Measurements from ENCODE around the gene LRP2BP. TPM values are rescaled to one million over a fixed set of nuclear protein-coding genes. Genes with fewer than 3 reads are reported as not detected.
A peak's percentile ranks its signal among the peaks of the same experiment; 100 is the strongest.
"Not testable (repeated sequence)": the region's sequence is repeated elsewhere in the genome, so short reads cannot be mapped to it uniquely, and the experiment has no call there.

Gene LRP2BP
- total RNA-seq, 2 experiments from 2014 or later = 0.60 to 1.4 TPM

DNA sequence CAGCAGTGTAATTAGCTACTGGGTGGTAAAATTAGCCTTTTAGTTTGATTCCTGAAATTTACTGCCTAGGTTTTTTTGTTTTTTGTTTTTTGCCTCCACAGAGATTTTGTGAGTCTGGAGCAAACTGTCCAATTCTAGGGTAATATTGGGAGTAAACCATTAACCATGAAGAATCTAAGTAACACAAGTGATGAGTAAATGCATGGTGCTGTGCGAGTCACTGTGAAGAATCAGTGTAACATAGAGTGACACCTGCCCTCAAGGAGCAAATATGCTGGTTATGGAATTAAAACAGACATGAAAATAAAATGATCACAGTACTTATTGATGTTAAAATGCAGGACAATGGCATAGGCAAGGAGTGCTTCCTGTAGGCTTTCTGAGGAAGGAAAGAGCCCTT is 60.1 kb downstream of the LRP2BP start:
- Histone ChIP-seq H3K27ac (ENCODE audit: low read depth, low read length, poor library complexity, severe bottlenecking) (no peak overlapping the region), H3K4me2 (ENCODE audit: low read length) (no peak overlapping the region), H3K4me3 (ENCODE audit: low read depth, low read length, poor library complexity, severe bottlenecking) (no peak overlapping the region), H2AFZ (ENCODE audit: low read length) (no peak overlapping the region), H4K20me1 (ENCODE audit: insufficient read depth, low read length) (no peaks in the 10 kb centered on the region), H3K9me3 (ENCODE audit: low read length) (peaks cover 12% of the 10 kb centered on the region; the same call in 1 of the 2 replicates), H3K4me1 (ENCODE audit: insufficient read depth, low read length, poor library complexity, severe bottlenecking) (peaks cover 19% of the 10 kb centered on the region), H3K36me3 (ENCODE audit: insufficient read depth, low read length) (peaks cover 47% of the 10 kb centered on the region), H3K9me2 (ENCODE audit: insufficient read depth, low read length) (no peaks in the 10 kb centered on the region), H3K79me2 (ENCODE audit: insufficient read depth, low read depth, low read length) (no peaks in the 10 kb centered on the region)
- POLR2A ChIA-PET = interaction anchor here (0.9 to 1.3 kb wide), 2 partner anchors 26 to 60 kb away, joined by 3 read pairs; no protein-coding TSS in a partner anchor
- intact Hi-C loops (cut with micrococcal nuclease; ENCODE audit: unreplicated experiment) = no loop called here
- no peak for DNase-seq (ENCODE audit: low spot score)
- no TSS peak for BruUV-seq (replicated peaks)
- CTCF ChIA-PET (ENCODE audit: unreplicated experiment) = no interaction called here
- TF ChIP-seq CTCF (conservative IDR thresholded peaks at IDR 0.05; ENCODE audit: low read length) (no peak), EZH2phosphoT487 (IDR thresholded peaks at IDR 0.05; ENCODE audit: borderline replicate concordance, low read depth, low read length) (no peak)

DNA sequence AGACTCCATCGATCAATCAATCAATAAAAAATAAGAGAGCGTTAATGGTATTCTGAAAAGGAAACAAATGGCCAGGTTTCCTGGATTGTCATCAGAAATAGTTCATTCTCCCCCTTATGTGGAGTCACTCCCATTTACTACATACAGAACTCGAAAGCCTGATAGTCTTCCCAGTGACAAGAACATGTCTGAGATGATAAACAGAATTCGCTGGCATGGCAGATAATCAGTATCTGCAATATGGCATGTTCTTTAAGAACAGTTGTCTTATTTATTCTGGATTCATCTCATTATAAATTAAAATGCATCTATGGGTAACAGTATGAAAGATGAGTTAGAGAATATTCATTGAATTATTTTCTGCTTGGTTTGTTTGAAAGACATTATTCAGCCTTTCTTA is 61.4 kb downstream of the LRP2BP start:
- ChIA-PET POLR2A (no interaction called here), CTCF (ENCODE audit: unreplicated experiment) (no interaction called here)
- H3K4me2 ChIP-seq (ENCODE audit: low read length) = no peak overlapping the region
- no peak overlapping the region for H2AFZ ChIP-seq (ENCODE audit: low read length)
- H3K4me3 ChIP-seq (ENCODE audit: low read depth, low read length, poor library complexity, severe bottlenecking) = no peak overlapping the region
- peaks cover 47% of the 10 kb centered on the region for H3K36me3 ChIP-seq (ENCODE audit: insufficient read depth, low read length)
- peaks cover 10% of the 10 kb centered on the region for H3K4me1 ChIP-seq (ENCODE audit: insufficient read depth, low read length, poor library complexity, severe bottlenecking)
- no peaks in the 10 kb centered on the region for H4K20me1 ChIP-seq (ENCODE audit: insufficient read depth, low read length)
- H3K9me2 ChIP-seq (ENCODE audit: insufficient read depth, low read length) = no peaks in the 10 kb centered on the region
- intact Hi-C loops (cut with micrococcal nuclease; ENCODE audit: unreplicated experiment) = no loop called here
- DNase-seq (ENCODE audit: low spot score) = no peak
- H3K79me2 ChIP-seq (ENCODE audit: insufficient read depth, low read depth, low read length) = no peaks in the 10 kb centered on the region
- H3K27ac ChIP-seq (ENCODE audit: low read depth, low read length, poor library complexity, severe bottlenecking) = no peak overlapping the region
- BruUV-seq (replicated peaks) = no TSS peak
- peaks cover 8% of the 10 kb centered on the region; the same call in 1 of the 2 replicates for H3K9me3 ChIP-seq (ENCODE audit: low read length)
- TF ChIP-seq EZH2phosphoT487 (IDR thresholded peaks at IDR 0.05; ENCODE audit: borderline replicate concordance, low read depth, low read length) = no peak
- TF ChIP-seq CTCF (conservative IDR thresholded peaks at IDR 0.05; ENCODE audit: low read length) = no peak

GRCh38 chr4:185332575-185333464 is 62.9 kb downstream of the LRP2BP start:
- CTCF ChIA-PET (ENCODE audit: unreplicated experiment) = no interaction called here
- Histone ChIP-seq H3K4me2 (ENCODE audit: low read length) (no peak overlapping the region), H3K36me3 (ENCODE audit: insufficient read depth, low read length) (peaks cover 47% of the 10 kb centered on the region), H3K79me2 (ENCODE audit: insufficient read depth, low read depth, low read length) (no peaks in the 10 kb centered on the region), H3K9me3 (ENCODE audit: low read length) (no peaks in the 10 kb centered on the region), H4K20me1 (ENCODE audit: insufficient read depth, low read length) (no peaks in the 10 kb centered on the region), H3K9me2 (ENCODE audit: insufficient read depth, low read length) (no peaks in the 10 kb centered on the region), H2AFZ (ENCODE audit: low read length) (no peak overlapping the region), H3K4me3 (ENCODE audit: low read depth, low read length, poor library complexity, severe bottlenecking) (no peak overlapping the region), H3K27ac (ENCODE audit: low read depth, low read length, poor library complexity, severe bottlenecking) (no peak overlapping the region), H3K4me1 (ENCODE audit: insufficient read depth, low read length, poor library complexity, severe bottlenecking) (peaks cover 10% of the 10 kb centered on the region)
- TF ChIP-seq EZH2phosphoT487 (IDR thresholded peaks at IDR 0.05; ENCODE audit: borderline replicate concordance, low read depth, low read length) (no peak), CTCF (conservative IDR thresholded peaks at IDR 0.05; ENCODE audit: low read length) (no peak)
- BruUV-seq (replicated peaks) = no TSS peak
- POLR2A ChIA-PET = interaction anchor here (0.6 to 1.1 kb wide), 2 partner anchors 13 to 27 kb away, joined by 3 read pairs; no protein-coding TSS in a partner anchor
- intact Hi-C loops (cut with micrococcal nuclease; ENCODE audit: unreplicated experiment) = no loop called here
- peak; percentile 7 for DNase-seq (ENCODE audit: low spot score)

DNA sequence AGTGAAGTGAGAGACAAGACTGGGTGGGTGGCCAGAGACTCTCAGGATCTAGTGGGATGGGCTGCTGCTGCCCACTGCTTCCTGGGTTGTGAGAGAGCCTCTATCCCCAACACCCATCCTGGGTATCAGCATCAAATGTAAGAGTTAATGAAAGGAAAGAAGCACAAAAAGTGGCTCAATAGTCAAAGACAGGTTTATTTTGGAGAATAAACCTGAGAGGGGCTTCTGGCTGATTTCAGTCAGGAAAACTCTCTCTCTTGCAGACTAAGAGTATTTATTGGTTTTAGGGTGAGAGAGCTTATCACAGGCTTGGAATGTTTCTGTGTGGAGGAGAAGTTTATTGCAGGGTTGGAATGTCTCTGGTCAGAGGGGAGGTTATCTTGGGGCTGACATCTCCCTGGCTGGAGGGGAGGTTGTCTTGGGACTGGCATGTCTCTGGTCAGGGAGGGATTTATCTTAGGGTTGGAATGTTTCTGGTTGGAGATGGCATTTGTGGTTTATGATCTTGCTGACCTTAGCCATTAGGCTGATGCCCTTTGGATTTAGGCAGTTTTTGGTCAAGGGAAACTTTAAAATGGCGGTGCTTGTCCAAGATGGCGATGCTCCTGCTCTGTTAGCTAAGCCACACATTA is 65.7 kb downstream of the LRP2BP start:
- DNase-seq (ENCODE audit: low spot score); BruUV-seq (replicated peaks); POLR2A ChIA-PET; H3K4me3 ChIP-seq (ENCODE audit: low read depth, low read length, poor library complexity, severe bottlenecking); intact Hi-C loops (cut with micrococcal nuclease; ENCODE audit: unreplicated experiment); H3K27ac ChIP-seq (ENCODE audit: low read depth, low read length, poor library complexity, severe bottlenecking); H3K4me1 ChIP-seq (ENCODE audit: insufficient read depth, low read length, poor library complexity, severe bottlenecking); CTCF ChIA-PET (ENCODE audit: unreplicated experiment); H3K79me2 ChIP-seq (ENCODE audit: insufficient read depth, low read depth, low read length); H3K9me2 ChIP-seq (ENCODE audit: insufficient read depth, low read length); H4K20me1 ChIP-seq (ENCODE audit: insufficient read depth, low read length); H2AFZ ChIP-seq (ENCODE audit: low read length); H3K9me3 ChIP-seq (ENCODE audit: low read length); H3K4me2 ChIP-seq (ENCODE audit: low read length): not testable (repeated sequence)
- peaks cover 52% of the 10 kb centered on the region for H3K36me3 ChIP-seq (ENCODE audit: insufficient read depth, low read length)

All from OCI-LY7 (cell line).